M059J (cell line): ENCODE results near the gene CEMIP. TPM values are rescaled to one million over a fixed set of nuclear protein-coding genes. Genes with fewer than 3 reads are reported as not detected.
A peak's percentile ranks its signal among the peaks of the same experiment; 100 is the strongest.

Experiments used
- DNase-seq: peaks from one replicate; pipeline ENCODE4 v3.0.0-alpha.2; 2012; ENCODE audit warnings: low read depth
- total RNA-seq: library from RNA; depleted of rRNA; stranded (reverse); fragments of >200 nt; shearing (Covaris generic); gene quantifications from 2 replicates; pipeline ENCODE4 v1.2.3, GENCODE V29; 2014

The CEMIP gene
- total RNA-seq, 1 experiment from 2014 or later, result 4.0 TPM

DNA sequence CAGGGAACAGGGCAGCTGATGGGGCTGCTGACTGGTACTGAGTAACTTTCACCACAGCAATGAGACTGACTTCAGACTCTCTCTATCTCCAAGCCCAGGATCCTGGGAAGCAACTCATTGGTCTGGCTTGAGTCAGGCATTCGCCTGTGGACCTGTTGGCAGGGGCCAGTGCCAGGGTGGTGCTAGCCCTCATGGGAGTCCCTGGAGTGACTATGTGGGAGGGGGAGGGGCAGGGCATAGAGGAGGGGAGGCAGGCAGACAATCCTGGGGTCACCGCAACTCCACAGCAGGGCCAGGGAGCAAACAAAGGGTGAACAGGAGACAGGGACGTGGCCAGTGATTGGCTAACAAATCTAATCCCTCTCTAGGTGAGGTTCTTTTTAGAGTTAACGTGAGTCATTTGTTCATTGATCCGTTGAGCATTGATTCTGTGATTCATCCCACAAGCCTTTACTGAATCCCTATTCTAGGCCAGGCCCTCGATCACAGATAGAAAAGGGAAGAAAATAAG is 71.8 kb downstream of the CEMIP start:
- DNase-seq, result no peak

- DNase-seq, result no peak
These were observed 73.5 kb downstream of the CEMIP start for GRCh38 chr15:80852676-80853075.

DNA sequence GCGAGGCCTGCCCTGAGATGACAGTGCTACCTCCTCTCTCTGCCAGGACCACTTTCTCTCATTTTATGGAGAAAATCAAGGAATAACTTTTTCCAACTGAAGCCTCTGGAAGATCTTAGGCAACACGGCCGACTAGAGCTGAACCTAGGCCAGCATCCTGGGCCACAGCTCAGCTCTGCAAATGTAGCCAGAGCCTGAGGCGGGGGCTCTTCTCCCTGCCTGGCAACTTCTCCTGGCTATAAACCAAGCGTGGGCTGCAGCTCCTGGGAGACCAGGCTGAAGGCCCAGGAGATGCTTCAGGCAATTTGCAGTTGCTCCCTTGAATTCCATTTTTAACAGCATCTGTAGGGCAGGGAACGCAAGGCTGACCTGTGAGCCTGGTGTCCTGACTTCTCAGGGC is 74.9 kb downstream of the CEMIP start:
- no peak for DNase-seq

GRCh38 chr15:80855206-80855605 is 76.0 kb downstream of the CEMIP start:
- DNase-seq, result no peak

- no peak for DNase-seq
These were observed 77.2 kb downstream of the CEMIP start for GRCh38 chr15:80856400-80856799.

DNA sequence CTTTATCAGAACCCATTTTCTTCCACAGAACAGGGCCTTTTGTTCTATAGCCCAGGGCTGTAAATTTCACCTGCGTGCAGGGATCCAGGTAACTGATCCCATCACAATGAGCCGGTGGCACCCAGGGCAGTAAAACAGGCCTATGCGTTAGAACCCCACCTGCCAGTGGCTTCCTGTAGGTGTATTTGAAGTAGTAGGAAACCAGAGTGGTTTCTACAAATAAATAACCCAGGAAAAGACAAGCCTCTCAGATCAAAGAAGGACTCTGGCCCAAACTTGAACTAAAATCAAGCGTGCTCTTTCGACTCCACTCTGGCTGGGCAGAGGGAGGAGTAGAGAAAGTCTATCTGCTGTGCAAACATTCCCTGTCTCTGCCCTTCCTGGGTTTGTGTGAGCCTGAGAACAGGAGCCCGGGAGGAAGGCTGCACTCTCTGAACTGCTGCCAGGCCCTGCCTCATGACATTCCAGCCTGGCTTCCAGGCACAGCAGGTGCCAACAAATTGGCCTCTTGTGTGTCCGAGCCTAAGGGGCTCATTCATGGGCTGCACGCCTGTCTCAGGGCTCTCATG is 77.7 kb downstream of the CEMIP start:
- peak; percentile 7 for DNase-seq

- no peak for DNase-seq
These were observed 82.6 kb downstream of the CEMIP start for GRCh38 chr15:80861731-80862170.

DNA sequence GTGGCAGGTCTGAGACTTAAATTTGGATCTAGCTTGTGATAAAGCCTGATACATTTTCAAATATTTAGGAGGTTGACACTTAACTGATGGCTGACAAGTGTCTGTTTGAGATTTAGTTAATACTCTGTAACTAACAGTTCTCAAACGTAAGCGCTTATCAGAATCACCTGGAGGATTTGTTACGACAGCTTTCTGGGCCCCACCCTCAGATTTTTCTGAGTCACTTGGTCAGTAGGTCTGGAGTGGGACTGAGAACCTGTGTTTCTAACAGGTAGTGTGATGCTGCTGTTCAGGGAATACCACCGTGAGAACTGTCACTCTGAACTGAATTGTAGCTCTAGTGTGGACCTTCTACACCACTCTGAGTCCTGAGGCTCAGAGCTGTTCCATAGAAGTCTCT is 85.5 kb downstream of the CEMIP start:
- DNase-seq, result no peak

DNA sequence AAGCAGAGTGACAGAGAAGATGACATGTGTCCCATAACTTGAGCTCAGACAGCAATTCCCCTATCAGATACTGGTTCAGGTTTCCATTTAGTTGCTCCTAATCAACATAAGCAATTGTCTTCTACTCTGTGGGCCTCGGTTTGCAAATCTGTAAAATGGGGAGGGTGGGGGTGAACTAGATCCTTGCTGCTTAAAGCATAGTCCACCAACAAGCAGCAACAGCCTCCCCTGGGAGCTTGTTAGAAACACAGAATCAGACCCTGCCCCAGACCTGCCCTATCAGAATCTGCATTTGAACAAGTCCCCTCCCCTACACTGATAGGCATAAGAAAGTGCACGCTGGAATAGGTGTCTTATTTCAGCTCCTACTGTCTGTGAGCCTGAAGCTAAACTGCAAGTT is 87.8 kb downstream of the CEMIP start:
- DNase-seq, result no peak

GRCh38 chr15:80870366-80870765 is 91.2 kb downstream of the CEMIP start:
- no peak for DNase-seq

GRCh38 chr15:80870893-80871292 is 91.7 kb downstream of the CEMIP start:
- no peak for DNase-seq

DNA sequence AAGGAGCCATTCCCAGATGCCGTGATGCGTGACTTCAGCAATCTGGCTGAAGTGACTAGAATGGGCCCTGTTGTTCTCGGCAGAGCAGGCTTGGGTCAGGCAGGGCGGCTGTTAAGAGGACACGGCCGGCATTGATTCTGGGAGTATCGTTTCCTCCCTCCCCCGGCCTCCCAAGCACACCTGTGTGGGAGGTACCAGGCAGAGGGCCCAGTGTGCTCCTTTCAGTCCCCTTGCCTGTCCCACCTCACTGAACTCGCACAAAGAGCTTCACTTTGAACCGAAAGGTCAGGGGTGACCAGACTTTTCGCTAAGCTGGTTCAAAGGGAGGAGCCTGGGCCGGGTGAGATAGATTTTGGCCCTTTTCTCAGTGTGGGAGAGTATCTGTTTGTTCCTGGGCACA is 92.7 kb downstream of the CEMIP start:
- no peak for DNase-seq

- no peak for DNase-seq
These were observed 94.3 kb downstream of the CEMIP start for GRCh38 chr15:80873366-80873952.

GRCh38 chr15:80875568-80876347 is 96.6 kb downstream of the CEMIP start:
- DNase-seq, result no peak

GRCh38 chr15:80876348-80876674 is 97.1 kb downstream of the CEMIP start:
- DNase-seq, result no peak

- no peak for DNase-seq
These were observed 99.2 kb downstream of the CEMIP start for GRCh38 chr15:80878242-80878866.

GRCh38 chr15:80878867-80879250 is 99.7 kb downstream of the CEMIP start:
- no peak for DNase-seq

- DNase-seq, result no peak
These were observed 100.9 kb downstream of the CEMIP start for GRCh38 chr15:80880086-80880485.

DNA sequence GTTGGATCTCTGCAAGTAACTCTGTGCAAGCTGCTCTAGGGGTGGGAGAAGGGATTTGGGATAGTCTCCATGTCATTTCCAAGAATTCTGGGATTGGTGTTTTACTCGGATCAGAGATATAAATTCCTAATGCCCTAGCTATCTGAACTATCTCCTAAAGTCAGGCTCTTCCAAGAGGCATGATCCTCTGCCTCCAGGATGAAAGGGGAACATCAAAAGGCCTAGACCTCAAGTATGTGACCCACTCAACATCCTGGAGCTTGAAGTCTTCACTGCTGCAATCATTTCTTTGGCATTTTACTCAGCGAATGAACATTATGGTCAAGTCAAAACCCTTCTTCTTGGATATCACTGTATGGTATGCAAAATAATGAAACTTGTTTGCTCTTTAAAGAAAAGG is 104.5 kb downstream of the CEMIP start:
- DNase-seq, result no peak

DNA sequence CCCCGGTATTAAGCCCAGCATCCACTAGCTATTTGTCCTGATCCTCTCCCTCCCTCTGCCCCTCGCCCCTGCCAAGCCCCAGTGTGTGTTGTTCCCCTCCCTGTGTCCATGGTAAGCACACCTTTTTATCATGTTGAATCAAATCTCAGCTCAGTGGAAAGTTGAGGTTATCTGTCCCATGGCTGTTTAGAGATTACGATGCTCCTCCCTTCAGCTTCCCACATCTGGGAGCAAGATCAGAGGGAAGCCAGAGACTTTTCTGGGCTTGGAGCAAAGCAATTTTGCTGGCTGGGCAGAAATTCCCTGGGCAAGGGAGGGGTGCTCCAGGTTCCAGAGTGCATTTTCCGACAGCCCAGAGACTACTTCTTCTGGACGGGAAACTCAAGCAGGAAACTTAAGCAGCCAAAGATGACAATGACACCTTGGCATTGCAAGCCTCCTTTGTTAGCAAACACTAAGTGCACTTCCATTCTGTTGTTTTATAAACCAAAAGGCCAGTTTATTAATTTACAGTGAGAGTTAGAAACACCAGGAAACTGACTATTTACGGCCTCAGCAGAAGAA is 105.9 kb downstream of the CEMIP start:
- DNase-seq, result no peak

DNA sequence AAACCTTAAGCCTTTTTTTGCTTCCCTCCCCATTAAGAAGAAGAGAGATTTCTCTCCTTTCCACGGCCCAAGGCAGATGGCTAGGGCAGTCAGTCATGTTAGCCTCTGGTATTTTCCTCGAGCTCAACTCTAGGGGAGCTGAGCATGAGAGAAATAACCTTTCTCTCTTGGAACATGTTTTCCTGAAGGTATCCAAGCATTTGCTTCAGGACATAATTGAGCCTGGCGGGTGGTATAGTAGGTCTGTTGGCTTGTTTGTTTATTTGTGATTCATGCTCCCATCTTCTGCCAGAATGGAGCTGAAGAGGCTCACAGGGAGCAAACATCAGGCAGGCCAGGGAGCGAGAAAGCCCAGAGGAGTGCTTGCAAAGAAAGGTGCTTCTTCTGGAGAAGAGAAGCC is 108.0 kb downstream of the CEMIP start:
- DNase-seq, result peak; percentile 53

- no peak for DNase-seq
These were observed 109.7 kb downstream of the CEMIP start for GRCh38 chr15:80888846-80889245.
